Measurements from ENCODE around the gene XCL2.
"Not testable (repeated sequence)": the region's sequence is repeated elsewhere in the genome, so short reads cannot be mapped to it uniquely, and the experiment has no call there.

Gene XCL2

DNA sequence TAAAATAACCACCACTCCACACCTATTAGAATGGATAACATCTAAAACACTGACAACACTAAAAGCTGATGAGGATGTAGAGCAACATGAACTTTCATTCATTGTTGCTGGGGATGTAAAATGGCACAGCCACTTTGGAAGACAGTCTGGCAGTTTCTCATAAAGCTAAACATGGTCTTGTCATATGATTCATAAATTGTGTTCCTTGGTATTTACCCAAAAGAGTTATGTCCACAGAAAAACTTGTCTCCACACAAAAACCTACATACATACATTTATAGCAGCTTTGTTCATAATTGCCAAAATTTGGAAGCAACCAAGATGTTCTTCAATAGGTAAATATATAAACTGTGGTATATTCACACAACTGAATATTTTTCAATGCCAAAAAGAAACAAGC lies 16.6 kb upstream of the XCL2 start:
- in situ Hi-C loops (cut with HindIII; ENCODE audit: low sequenced_read_pairs): no loop called here

DNA sequence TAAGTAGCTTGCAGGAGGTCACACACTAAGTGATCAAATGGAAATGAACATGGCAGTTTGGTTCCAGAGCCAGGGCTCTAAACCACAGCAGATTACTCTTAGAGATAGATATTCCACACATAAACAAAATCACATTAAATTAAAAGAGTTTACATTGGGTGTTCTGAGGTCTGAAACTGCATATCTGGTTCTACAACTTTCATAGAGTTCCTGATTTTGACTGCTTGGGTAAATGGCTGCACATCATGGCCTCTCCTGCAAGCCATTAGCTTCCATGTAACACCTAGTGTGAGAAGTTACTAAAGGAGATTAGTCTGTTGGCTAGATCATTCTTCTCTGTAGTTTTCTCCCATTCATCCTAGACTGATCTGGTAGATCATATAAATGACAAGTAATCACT lies 12.8 kb upstream of the XCL2 start:
- in situ Hi-C loops (cut with HindIII; ENCODE audit: low sequenced_read_pairs): no loop called here

DNA sequence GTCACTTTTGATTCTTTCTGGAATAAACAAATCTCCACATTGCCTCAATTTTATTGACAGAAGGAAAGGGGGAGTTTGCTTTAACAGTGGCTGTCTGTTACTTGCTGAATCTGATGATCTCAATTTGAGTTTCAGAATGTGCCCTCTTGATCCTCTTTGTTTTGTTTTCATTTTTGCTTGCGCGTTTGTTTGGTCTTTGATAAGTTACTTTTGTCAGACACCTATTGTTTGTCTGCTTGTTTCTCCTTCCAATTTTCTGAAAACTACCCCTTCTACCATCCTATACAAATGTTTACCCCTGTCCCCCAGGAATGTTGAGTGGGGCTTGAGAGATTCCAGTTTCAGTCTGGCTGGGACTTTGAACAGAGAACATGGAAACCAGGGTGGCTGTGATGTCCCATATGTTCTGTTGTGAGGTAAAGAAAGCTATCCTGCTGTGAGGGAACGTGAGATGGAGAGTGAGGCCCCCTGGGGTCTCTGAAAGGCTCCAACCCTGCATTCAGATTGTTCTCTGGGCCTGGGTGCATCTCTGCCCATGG lies 11.8 kb upstream of the XCL2 start:
- in situ Hi-C loops (cut with HindIII; ENCODE audit: low sequenced_read_pairs): no loop called here

DNA sequence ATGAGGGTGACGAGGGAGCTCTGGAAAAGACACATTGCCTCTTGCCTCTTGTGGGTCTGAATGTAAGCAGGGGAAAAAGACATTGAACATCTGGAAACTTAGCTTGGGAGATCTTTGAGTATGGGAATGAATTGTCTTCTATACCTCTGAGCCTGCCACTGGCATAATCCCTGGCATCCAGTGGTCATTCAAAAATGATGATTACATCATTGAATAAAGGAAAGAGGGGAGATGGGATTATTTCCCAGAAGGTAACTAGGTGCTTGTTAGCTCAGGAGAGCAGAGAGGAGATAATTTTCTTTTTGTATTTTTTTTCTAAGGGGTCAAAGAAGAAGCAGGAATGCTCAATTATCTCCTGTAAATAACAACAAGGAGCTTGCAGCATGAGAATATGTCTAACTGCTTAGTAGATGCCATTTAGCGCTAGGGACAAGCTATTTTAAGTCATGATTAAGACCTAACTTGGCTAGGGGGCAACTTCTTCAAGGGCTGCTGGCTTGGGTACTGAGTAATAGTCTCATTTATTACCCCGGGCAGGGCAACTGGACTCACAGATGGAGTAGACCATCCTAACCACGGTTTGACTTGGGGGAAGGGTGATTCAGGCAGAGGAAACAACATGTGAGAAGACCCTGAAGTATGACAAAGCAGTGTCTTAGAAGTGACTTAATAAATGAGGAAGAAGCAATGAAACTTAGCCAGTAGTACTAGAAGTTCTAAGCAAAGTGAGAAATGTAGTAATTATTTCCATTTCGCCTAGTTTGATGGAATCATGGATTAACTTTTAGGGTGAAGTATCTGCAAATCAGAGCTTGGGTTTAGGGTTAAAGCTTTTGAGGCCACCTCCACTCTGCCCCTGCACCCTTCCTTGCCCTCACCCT lies 11.0 kb upstream of the XCL2 start:
- in situ Hi-C loops (cut with HindIII; ENCODE audit: low sequenced_read_pairs): no loop called here

DNA sequence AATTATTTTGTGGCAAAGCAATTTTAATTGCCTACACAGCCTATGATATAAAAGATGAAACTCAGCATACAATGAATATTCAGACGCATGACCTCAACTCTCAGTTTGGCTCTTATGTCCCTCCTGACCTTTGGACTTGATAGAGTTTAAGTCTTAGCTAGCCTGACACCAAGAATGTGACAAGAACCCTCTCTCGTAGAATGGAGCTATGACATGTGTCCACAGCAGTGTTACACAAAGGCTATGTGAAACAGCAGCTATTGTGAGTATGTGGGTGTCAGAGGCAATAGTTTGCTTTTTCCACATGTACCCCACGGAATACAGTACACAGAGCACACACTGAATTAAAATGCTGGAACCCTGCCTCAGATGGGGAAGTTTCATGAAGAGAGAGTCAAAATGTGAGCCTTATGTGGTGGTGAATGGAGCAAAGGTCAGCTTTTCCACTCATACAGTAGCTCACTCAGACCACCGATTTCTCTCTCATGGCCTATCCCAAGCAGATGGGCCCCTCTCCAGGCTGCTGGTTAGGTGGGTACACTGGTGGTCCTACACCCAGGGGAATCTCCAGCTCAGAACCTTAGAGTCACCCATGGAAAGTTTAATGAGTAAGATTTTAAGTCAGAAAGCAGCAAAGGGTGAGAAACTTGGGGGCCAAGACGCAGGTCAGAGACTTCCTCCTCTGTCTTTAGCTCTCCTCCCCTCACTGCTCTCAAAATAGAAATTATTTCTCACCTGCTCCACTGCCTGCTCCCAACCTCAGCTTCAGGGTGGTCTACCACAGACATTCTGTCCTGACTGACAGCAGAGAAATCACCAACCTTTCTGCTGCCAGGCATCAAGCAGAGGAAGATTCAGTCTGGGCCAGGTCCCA lies 10.1 kb upstream of the XCL2 start:
- in situ Hi-C loops (cut with HindIII; ENCODE audit: low sequenced_read_pairs): no loop called here

DNA sequence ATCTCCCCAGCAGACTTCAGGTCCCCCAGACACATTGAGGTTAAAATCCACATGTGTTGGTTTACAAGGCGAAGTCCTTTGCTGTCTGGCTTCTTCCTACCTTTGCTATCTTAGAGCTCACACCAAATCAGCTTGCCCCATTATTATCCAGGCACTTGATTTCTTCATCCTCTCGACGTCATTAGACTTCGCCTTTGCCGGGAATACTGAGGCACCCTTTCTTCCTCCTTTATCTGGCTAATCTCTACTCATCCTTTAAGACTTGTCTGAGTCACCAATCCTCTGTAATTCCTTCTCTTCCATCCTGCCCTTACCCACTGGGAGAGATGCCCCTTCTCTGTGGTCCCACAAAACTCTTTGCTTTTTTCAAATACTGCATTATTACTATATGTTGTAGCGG lies 9.2 kb upstream of the XCL2 start:
- in situ Hi-C loops (cut with HindIII; ENCODE audit: low sequenced_read_pairs): no loop called here

DNA sequence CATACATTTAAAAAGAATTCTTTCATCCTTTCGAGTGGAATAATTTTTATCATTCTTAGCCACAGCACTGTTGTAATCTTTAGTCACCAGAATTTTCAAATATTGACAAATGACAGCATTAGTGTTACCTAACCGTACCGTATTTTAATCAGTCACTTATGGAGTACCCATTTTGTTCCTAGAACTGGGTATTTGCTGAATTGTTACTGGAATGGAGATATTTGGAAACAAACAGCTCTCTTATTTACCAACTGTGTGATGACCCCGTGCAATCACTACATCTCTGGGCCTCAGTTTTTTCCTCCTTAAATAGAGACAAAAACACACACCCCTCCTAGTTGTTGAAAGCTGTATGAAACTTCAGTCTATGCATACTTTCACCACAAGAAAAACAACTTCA lies 7.9 kb upstream of the XCL2 start:
- in situ Hi-C loops (cut with HindIII; ENCODE audit: low sequenced_read_pairs): no loop called here

DNA sequence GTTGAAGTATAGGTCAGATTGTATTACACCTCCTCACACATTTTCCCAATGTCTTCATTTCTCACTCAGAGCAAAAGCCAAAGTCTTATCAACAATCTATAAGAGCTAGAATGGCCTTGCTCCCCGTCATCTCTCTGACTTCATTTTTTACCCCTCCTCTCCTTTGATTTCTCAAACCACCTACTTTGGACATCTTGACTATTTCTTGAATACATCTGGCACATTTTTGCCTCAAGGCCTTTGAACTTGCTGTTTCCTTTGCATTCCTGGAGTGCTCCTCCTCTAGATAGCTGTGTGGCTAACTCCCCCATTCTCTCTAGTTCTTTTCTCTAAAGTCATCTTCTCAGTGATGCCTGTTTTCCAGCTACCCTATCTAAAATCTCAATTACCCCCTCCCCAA lies 7.2 kb upstream of the XCL2 start:
- in situ Hi-C loops (cut with HindIII; ENCODE audit: low sequenced_read_pairs): no loop called here

DNA sequence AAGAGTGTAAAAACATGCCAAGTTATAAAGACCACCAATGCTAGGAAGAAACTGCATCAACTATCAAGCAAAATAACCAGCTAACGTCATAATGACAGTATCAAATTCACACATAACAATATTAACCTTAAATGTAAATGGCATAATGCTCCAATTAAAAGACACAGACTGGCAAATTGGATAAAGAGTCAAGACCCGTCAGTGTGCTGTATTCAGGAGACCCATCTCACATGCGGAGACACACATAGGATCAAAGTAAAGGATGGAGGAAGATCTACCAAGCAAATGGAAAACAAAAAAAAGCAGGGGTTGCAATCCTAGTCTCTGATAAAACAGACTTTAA lies 2.7 kb upstream of the XCL2 start:
- in situ Hi-C loops (cut with HindIII; ENCODE audit: low sequenced_read_pairs): not testable (repeated sequence)

DNA sequence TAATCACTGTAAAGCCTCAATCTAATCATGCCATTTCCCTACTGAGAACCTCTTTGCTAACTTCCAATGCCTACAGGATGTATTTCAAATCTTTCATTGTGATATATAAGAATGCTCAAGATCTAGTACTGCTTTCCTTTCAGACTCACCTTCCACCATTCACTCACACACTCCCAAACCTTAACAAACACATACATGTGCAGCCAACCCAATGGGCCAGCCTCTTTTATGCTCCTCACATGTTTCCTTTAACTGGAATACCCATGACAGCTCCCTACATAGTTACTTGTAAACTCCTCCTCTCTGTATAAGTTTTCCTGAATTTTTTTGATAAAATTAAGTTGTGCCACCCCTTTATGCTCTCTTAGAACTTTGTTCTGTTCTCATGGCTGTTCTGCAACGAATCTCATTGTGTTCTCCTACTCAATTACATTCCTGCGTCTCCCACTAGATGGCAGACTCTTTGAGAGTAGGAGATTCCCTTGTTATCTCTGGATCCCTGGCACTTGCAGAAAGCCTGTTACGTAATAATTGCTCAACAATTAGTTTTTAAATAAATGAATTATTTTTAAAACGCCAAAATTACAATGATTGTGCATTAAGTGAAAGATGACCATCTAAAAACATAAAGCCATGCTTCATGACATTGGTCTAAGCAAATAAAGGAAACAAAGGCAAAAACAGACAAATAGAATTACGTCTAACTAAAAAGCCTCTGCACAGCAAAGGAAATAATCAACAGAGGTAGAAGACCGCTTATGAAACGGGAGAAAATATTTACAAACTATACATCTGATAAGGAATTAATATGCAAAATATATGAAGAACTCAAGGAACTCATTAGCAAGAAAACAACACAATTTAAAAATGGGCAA lies 2.1 kb upstream of the XCL2 start:
- in situ Hi-C loops (cut with HindIII; ENCODE audit: low sequenced_read_pairs): not testable (repeated sequence)

DNA sequence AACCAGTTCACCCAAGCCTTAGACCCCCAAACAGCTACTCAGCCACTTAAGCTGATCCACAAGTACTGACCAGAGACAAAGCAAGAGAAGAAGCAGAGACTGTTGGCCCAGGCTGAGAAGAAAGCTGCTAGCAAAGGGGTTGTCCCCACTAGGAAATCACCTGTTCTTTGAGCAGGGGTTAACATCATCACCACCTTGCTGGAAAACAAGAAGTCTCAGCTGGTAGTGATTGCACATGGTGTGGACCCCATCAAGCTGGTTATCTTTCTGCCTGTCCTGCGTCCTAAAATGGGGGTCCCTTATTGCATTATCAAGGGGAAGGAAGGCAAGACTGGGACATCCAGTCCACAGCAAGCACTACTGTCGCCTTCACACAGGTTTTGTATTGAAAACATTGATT lies 819 bp downstream of the XCL2 start:
- in situ Hi-C loops (cut with HindIII; ENCODE audit: low sequenced_read_pairs): not testable (repeated sequence)

DNA sequence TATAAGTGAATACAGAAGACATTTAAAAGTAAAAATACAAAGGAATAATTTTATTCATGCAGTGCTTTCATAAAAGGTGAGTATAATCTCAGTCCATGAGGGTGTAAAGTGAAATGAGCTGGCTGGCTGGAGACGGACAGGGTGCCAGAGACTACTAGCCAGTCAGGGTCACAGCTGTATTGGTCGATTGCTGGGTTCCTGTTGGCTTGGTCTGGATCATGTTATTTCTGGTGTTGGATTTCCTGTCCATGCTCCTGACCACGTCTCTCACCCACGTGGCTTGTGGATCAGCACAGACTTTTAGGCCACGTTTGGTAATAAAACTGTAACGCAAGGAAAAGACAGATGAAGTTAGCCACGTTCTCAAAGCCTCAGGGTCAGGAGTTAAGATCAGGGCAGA lies 3.0 kb downstream of the XCL2 start:
- in situ Hi-C loops (cut with HindIII; ENCODE audit: low sequenced_read_pairs): not testable (repeated sequence)

DNA sequence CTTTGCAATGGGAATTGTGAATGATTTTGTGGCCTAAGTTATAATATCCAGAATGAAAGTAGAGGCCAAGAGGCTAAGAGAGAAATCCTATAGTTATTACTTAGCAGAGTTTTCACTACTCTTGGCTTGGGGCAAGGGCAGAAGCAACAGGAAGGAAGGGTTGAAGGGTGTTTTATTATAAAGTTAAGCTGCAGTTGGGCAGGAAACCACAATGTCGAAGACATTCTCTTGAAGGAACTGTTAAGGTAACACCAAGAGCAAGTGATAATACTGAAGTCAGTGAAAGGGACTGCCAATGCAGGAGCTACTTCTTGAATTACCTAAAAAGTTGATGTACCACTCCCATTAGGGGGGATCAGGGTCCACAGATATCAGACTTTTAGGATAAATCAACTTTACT lies 8.3 kb downstream of the XCL2 start:
- in situ Hi-C loops (cut with HindIII; ENCODE audit: low sequenced_read_pairs): no loop called here

DNA sequence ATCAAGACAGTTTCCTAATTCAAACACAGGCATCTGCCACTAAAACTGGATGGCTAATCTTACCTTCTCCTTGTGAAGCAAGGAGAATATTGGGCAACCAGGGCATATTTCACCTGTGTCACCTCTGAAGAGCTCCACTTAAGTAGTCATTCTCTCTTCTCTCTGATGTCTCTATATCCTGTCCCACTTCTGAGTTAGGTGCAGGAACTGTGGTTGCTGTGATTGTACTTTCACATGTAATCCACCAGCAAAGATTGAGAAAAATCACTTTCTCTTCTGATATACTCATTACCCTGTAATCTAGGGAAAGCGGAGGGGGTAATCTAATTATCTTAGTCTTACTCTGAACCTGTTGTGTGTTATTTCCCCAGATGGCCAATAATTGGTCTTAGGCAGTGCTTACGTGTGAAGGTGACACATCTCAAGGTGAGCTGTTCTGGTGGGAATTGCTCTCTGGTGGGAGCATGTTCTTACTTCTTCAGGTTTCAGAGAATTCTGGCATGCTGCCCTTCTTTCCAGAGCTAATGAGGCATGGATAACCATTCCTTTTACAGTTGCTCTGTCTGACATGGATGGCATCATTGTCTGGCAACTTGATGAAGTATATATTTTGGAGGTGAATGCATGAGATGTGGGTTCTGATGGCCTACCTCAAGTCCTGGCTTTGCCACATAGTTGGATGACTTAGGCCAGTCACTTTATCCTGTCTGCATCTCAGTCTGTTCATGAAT lies 12.0 kb downstream of the XCL2 start:
- in situ Hi-C loops (cut with HindIII; ENCODE audit: low sequenced_read_pairs): no loop called here

DNA sequence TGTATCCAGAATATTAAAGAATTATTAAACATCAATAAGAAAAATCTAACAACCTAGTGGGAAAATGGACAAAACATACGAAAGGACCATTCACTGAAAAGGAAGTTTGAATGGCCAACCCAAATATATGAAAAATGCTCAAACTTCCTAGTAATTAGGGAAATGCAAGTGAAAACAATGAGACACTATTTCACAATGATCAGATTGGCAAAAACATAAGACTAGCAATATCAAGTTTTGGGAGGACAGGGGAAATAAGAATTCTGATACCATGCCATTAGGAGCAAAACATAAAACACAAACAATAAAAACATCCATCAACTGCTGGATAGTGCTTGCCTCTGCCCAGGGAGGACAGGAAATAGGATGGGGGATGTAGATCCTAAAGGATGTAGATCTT lies 14.3 kb downstream of the XCL2 start:
- in situ Hi-C loops (cut with HindIII; ENCODE audit: low sequenced_read_pairs): no loop called here

DNA sequence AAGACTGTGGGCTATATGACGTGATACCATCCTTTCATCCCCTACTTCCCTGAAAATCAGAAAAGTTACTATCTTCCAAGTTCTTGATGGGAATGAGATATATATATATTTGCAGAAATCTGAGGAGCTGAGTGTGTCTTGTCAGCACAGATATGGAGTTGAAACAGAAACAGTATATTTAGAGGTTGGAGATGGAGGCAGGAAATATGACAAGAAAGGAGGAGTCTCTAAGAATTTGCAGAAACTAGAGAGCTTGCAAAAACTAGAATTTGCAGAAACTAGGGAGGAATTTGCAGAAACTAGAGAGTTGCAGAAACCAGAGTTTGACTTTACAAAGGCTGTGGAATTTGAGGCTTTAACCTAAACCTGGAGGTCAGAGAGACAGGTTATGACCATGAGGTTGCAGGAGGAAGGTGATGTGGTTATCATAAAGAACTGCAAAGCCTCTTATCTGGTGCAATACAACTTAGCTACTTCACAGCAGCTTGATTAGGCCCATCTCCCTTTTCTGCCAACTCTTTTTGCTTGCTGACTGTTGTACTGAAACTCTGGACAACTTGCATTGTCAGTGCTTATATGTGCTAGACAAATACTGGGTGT lies 22.3 kb downstream of the XCL2 start:
- in situ Hi-C loops (cut with HindIII; ENCODE audit: low sequenced_read_pairs): no loop called here

DNA sequence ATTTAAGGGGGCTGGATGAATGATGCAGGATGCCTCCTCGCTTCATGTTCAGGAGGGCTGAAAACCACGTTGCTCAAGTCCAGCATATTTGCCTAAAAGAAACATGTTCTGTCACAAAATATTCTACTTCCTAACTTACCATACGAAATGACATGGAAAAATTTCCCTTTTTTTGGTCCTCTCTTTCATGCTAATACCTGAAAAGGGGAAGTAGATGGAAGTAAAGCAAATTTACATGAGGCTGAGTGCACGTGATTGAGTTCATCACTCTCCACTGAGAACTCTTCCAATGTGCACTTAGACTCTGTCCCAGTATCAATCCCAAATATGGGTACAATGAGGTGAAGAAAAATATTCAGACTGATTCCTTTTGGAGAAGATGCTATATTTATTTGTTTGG lies 23.0 kb downstream of the XCL2 start:
- in situ Hi-C loops (cut with HindIII; ENCODE audit: low sequenced_read_pairs): no loop called here

DNA sequence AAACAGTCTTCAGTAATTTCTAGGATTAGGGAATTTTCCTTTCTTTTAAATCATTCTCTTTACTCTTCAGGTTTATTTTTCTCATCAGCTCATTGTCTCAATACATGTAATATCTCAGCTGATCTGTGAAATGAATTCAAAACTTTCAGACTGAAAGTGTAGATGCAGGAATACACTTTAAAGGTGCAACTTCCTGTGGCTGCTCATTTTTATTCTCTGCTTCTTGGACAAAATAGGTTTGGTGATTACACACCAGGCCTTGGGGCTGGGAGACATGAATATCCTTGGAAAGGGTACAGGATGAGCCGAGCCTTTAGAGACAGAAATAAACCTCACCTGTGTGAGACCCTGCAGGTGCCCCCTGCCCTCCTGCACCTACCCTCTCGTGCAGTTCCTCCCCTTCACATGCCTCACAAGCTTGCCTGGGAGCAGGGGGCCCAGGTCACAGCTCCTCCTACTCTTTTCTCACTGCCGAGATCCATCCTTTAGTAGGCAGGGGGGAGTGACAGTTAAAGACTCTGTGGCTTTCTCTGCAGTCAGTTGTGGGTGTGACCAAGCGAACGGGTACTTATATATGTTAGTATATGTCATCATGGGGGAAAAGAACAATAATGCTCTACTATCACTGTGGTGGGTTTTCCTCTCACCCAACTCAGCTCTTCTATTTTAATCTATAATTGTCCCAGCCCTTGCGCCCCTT lies 23.6 kb downstream of the XCL2 start:
- in situ Hi-C loops (cut with HindIII; ENCODE audit: low sequenced_read_pairs): no loop called here

DNA sequence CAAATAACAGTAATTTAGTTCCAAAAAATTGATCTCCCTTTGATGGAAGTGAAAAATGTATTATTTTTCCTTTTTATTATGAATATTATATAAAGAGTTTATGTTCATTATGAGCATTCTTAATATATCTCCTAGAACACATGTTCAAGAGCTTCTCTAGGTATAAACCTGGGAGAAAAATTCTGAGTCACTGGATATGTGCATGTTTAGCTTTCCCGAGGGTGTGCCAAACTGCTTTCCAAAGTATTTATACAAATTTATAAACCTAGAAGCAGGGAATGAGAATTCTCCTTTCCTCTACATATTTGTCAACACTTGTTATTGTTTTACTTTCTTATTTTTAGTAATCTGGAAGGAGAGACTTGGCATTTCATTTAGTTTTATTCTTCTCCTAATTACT lies 25.0 kb downstream of the XCL2 start:
- in situ Hi-C loops (cut with HindIII; ENCODE audit: low sequenced_read_pairs): no loop called here
